HUES48 (cell line): ENCODE results near the gene PSMD11.

Experiments
- H3K27ac ChIP-seq: one replicate; pipeline ENCODE4 v1.7.0; 2013; ENCODE audit warnings: low read depth, low read length, inconsistent platforms
- H3K27me3 ChIP-seq: 2 replicates; pipeline ENCODE4 v1.6.1; 2013; ENCODE audit warnings: mild to moderate bottlenecking, low read length; ENCODE audit not compliant: control insufficient read depth, insufficient read depth
- H3K36me3 ChIP-seq: 2 replicates; pipeline ENCODE4 v1.6.1; 2013; ENCODE audit warnings: low read length; ENCODE audit not compliant: control insufficient read depth, insufficient read depth
- H3K4me1 ChIP-seq: 2 replicates; pipeline ENCODE4 v1.6.1; 2013; ENCODE audit warnings: mild to moderate bottlenecking, low read length; ENCODE audit not compliant: control insufficient read depth, insufficient read depth
- H3K4me3 ChIP-seq: 2 replicates; pipeline ENCODE4 v1.5.1; 2013; ENCODE audit warnings: mild to moderate bottlenecking, low read depth, low read length
- H3K9ac ChIP-seq: 2 replicates; pipeline ENCODE4 v1.6.1; 2013; ENCODE audit warnings: mild to moderate bottlenecking, low read depth, low read length, moderate library complexity
- H3K9me3 ChIP-seq: 2 replicates; pipeline ENCODE4 v1.6.1; 2013; ENCODE audit warnings: low read length; ENCODE audit not compliant: control insufficient read depth, insufficient read depth

Gene PSMD11

DNA sequence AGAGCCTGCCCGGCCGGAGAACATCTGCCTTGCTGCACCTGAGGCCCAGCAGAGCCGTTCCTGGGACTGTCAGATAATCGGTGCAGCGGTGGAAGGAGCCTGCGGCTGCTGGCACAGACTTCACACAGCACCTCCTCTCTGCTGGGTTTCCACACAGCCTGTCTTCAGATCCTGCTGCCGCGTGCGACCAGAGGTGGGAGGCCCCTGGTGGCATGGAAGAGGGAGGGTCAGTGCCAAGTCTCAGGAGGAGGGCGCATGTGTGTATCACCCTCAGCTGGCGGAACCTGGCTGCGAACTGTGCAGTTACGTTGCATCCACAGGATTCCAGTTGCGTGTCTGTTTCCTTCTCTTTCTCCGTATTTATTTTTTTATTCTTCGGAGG, 45.8 kb downstream of the PSMD11 start:
- H3K4me1 ChIP-seq, result peaks cover 30% of the 10 kb centered on the region
- no peak overlapping the region for H3K4me3 ChIP-seq
- H3K9ac ChIP-seq, result no peak overlapping the region
- H3K27ac ChIP-seq, result no peak overlapping the region
- no peaks in the 10 kb centered on the region for H3K9me3 ChIP-seq
- H3K27me3 ChIP-seq, result no peaks in the 10 kb centered on the region
- peaks cover 32% of the 10 kb centered on the region for H3K36me3 ChIP-seq

DNA sequence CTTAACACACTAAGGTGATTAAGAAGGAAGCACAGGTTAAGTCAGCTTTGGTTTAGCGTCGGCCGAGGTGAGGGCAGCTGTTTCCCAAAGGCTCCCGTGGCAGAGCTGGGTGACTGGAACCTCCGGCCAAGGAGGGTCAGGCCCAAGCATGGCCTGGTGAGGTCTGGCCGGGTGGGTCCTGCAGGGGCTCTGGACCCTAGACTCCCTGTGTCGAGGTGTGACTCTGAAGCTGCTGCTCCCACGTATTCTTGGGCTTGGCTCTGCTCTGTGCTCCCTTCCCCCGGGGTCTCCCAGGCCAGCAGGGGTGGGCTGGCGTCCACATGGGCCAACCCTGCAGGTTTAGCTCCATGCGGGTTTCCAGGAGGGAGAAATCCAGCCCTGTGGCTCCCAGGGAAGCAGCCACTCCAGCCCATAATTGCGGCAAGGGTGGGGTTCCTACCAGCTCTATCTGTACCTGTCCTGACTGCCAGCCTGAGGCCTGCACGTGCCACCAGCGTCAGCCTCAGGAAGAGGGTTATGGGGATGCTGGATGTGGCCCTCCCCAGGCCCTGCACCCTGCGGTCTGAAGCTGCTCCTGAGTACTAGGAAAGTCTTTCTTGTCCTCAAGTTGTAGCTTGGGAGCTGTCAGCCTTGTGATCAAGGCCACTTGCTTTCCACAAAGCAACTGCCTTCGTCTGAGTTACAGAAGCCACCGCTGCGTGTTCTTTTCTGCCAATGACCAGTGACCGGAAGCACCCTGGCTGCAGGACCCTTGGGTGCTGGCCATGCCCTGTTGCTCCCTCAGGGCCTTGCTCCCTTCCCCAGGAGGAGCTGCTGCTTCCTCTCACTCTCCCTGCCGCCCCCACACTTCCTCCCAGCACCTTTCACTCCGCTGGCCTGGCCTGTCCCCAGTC, 47.3 kb downstream of the PSMD11 start:
- H3K9me3 ChIP-seq, result no peaks in the 10 kb centered on the region
- no peaks in the 10 kb centered on the region for H3K27me3 ChIP-seq
- no peak overlapping the region for H3K9ac ChIP-seq
- H3K27ac ChIP-seq, result peak overlapping the region; percentile 32
- H3K4me3 ChIP-seq, result no peak overlapping the region
- peaks cover 32% of the 10 kb centered on the region for H3K36me3 ChIP-seq
- peaks cover 23% of the 10 kb centered on the region for H3K4me1 ChIP-seq

DNA sequence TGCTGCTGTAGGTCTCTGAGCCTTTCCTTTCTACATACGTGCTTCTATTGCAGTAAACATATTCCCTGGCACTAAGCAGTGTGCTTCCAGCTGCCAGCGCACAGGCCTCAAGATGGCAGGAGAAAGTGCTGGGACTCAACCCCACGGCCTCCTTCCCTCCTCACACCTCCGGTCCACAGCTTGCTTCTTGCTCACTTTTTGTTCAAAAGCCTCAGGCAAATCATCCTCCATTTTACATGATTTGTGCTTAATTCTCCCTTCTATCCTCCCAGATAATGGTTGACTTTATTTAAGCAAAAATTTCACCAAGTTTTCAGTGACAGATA, 47.9 kb downstream of the PSMD11 start:
- no peaks in the 10 kb centered on the region for H3K9me3 ChIP-seq
- H3K4me1 ChIP-seq, result peaks cover 23% of the 10 kb centered on the region
- peaks cover 32% of the 10 kb centered on the region for H3K36me3 ChIP-seq
- H3K9ac ChIP-seq, result no peak overlapping the region
- H3K27me3 ChIP-seq, result no peaks in the 10 kb centered on the region
- no peak overlapping the region for H3K27ac ChIP-seq
- no peak overlapping the region for H3K4me3 ChIP-seq

DNA sequence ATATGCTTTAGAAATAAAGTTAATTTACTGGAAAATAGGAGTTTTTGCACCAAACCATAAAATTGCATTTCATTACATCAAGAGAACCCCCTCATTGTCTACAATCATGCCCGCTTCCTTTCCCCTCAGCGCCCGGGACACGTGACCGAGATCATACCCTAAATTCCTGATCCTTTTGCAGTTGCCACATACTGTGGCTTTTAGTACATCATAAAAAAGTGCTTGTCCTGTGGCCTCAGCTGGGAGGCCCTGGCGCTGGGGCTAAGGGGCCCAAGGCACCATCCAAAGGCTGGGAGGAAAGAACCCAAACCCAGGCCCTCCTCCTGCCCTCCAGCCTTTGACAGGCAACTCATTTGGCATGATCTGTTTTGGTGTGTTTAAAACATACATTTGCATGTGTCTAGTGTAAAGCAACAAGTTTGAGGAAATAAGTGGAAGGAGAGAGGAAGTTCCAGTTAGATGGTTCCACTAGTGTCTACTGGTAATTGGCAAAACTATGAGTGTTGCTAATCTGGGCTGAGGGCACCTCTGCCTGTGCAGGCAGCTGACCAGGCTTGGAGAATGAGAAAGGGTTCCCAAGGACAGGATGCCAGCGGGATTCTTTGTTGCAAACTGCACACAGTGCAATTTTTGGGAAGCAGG, 48.5 kb downstream of the PSMD11 start:
- no peaks in the 10 kb centered on the region for H3K27me3 ChIP-seq
- no peak overlapping the region for H3K4me3 ChIP-seq
- peaks cover 32% of the 10 kb centered on the region for H3K36me3 ChIP-seq
- H3K4me1 ChIP-seq, result peaks cover 22% of the 10 kb centered on the region
- H3K27ac ChIP-seq, result no peak overlapping the region
- no peaks in the 10 kb centered on the region for H3K9me3 ChIP-seq
- no peak overlapping the region for H3K9ac ChIP-seq

DNA sequence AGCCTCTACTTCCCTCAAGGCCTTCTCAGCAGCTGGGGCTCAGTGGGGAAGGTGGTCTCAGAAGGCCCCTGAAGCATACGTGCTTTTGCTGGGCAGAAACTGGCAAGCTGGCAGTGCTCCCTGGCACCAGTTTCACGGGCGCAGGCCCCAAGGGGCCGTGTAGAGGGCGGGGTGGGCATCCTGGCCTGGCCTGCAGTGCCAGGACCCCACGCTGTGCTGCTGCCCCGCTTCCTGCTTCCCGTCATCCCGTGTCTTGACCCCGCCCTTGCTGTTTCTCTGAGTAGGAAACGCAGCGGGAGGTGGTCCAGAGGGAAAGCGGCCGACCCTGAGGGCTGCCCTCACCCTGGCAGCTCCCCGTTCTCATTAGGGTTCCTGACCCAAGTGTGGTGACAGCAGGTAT, 49.3 kb downstream of the PSMD11 start:
- Histone ChIP-seq H3K36me3 (peaks cover 25% of the 10 kb centered on the region), H3K9me3 (no peaks in the 10 kb centered on the region), H3K4me1 (peaks cover 16% of the 10 kb centered on the region; the same call in 1 of the 2 replicates), H3K9ac (no peak overlapping the region), H3K27me3 (no peaks in the 10 kb centered on the region), H3K27ac (no peak overlapping the region), H3K4me3 (no peak overlapping the region)

DNA sequence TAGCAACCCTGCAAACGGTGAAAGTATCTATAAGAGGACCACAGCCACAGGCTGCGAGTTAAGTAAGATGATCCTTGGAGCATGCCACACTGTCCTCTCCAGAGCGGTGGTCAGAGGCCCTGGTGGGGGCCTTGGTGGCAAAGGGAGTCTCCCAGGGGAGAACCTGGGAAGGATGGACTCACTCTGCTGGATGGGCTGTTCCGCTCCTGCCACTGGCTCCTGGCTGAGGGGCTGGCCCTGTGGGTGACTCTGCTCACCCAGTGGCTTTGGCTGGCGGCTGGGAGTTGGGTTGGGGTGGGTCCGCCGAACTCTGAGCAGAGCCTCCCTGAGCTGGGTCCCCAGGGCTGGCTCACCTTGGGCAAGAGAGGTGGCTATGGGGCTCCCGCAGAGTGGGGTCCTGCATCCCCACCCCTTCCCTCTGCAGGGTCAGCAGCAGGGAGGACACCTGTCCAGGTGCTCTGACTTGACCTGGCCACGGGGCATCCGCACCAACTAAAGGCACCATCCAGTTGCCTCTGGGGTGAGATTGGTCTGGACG, 49.7 kb downstream of the PSMD11 start:
- no peak overlapping the region for H3K9ac ChIP-seq
- peaks cover 21% of the 10 kb centered on the region for H3K36me3 ChIP-seq
- no peak overlapping the region for H3K27ac ChIP-seq
- no peak overlapping the region for H3K4me3 ChIP-seq
- no peaks in the 10 kb centered on the region for H3K27me3 ChIP-seq
- H3K4me1 ChIP-seq, result peaks cover 17% of the 10 kb centered on the region; the same call in 1 of the 2 replicates
- H3K9me3 ChIP-seq, result no peaks in the 10 kb centered on the region

DNA sequence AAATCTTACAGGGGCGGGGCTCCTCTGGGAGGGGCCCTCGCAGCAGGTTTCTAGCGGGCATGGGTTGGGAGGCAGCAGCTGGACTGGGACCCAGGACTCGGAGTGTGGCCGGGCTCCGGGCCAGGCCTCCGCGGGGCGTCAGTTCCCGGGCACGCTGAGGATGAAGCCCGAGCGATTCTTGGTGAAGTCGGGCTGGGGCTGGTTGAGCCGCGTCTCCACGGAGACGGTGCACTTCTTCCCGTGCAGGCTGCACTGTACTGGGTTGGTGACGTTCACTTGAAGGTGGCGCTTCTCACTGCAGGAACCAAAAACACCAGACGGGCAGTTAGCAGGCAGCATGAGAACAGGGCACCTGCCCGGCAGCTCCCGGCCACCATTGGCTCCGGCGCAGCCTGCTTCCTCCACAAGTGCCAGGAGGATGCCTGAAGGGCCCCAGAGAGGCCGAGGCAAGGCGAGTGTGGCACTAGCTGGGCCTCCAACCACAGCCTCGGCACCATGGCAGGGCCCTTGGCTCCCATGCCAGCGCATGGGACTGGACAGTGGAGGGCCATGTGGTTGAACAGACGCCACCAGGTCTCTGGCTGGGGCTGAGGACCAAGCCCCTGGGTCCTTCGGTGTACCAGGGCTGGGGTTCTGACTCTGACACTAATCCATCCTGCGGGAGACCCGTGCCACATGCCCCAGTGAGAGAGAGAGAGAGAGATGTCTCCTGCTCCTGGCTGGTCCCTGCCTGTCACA, 50.5 kb downstream of the PSMD11 start:
- Histone ChIP-seq H3K9ac (no peak overlapping the region), H3K27me3 (no peaks in the 10 kb centered on the region), H3K4me1 (peaks cover 10% of the 10 kb centered on the region; the same call in 1 of the 2 replicates), H3K4me3 (no peak overlapping the region), H3K9me3 (no peaks in the 10 kb centered on the region), H3K36me3 (peaks cover 14% of the 10 kb centered on the region), H3K27ac (no peak overlapping the region)

DNA sequence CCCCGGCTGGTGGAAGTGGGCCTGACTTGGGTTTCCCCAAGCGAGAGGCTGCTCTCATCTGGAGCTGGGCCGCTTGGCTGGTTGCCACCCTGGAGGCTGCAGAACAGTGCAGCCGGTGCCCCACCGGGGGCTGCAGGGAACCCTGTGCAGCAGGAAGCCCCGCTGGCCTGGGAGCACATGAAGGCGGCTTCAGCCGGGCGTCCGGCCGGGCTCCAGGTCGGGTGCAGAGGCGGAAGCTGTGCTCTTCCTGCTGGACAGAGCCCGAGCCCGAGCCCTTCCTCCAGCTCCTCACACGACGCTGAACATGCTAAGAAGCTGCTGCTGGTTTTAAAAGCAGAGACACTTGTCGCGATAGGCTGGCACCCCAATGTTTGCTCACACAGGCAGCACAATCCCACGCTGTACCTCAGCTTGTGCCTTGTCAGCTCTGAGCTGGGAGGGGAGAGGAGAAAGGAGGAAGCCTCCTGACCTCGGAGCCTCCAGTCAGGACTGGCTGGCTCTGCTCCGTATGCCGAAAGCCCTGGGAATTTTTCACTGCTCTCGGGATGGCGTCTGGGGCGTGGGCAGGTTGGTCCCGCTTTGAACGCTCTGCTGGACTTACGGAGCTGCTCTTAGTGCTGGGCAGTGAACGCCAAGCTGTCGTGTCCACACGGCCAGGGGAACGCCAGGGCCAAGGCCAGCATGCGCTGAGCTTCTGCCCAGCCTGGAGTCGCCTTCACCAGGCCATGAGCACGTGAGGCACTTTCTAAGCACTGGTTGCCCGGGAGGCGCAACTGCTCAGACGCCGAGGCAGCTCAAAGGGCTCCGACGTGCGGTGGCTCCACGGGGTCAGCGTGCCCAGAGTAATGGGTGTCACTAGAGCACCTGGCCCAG, 51.3 kb downstream of the PSMD11 start:
- Histone ChIP-seq H3K9ac (no peak overlapping the region), H3K4me1 (peaks cover 9% of the 10 kb centered on the region; the same call in 1 of the 2 replicates), H3K36me3 (peaks cover 6% of the 10 kb centered on the region), H3K9me3 (no peaks in the 10 kb centered on the region), H3K4me3 (no peak overlapping the region), H3K27ac (no peak overlapping the region), H3K27me3 (no peaks in the 10 kb centered on the region)

DNA sequence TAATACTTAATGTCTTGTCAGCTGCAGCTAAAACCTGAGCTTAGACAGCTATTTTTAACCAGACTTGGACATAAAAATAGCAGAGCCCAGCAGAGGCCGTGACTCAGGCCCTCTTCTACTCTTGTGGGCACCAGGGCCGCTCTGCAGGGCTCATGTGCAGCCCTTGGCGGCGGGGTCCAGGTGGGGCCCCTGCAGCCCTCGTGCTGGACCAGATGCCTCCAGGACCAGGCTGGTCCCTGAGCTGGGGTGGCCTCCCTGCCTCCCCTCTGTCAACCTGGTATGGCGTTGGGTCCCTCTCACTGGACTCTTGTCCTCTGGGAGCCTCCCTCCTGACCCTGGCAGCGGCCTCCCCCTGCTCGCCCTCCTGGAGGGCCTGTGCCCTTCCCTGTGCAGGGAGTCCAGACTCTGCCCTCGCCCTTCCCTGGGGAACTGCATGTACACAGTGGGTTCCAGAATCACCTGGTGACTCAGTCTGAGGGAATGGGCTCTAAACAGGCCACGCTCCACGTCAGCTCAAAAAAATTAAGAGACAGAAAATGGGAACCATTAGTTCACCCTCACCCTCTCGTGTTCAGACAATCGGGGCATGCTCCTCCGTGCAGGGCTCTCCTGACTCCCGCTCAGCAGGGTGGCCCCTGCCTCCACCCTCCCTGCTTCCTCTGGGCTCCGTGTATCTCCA, 52.2 kb downstream of the PSMD11 start:
- peaks cover 9% of the 10 kb centered on the region; the same call in 1 of the 2 replicates for H3K4me1 ChIP-seq
- H3K36me3 ChIP-seq, result no peaks in the 10 kb centered on the region
- H3K4me3 ChIP-seq, result no peak overlapping the region
- no peaks in the 10 kb centered on the region for H3K27me3 ChIP-seq
- H3K27ac ChIP-seq, result no peak overlapping the region
- no peak overlapping the region for H3K9ac ChIP-seq
- H3K9me3 ChIP-seq, result no peaks in the 10 kb centered on the region
